ENCODE measurements around the gene BRIP1. TPM values are rescaled to one million over a fixed set of nuclear protein-coding genes. Genes with fewer than 3 reads are reported as not detected.

The BRIP1 gene
- total and polyA plus RNA-seq, 10 donors, result 0.41 to 3.7 (median 1.5) TPM

- no peak for DNase-seq
- H3K4me3 ChIP-seq, result no peak overlapping the region
- no peaks in the 10 kb centered on the region for H3K27me3 ChIP-seq (replicated peaks in 1 of 7)
- peaks cover 0 to 32% (median 0%) of the 10 kb centered on the region in 6 donors for H3K4me1 ChIP-seq
- intact Hi-C loops (cut with DNase I; ENCODE audit: low total_unique reads), result no loop called here
- no peak overlapping the region for H3K27ac ChIP-seq
- no peak for TF ChIP-seq CTCF (IDR thresholded peaks at IDR 0.05 in 8 of 11, conservative IDR thresholded peaks at IDR 0.05 in 3 of 11)
- no peak for TF ChIP-seq POLR2A (IDR thresholded peaks at IDR 0.05)
- TF ChIP-seq POLR2AphosphoS5 (IDR thresholded peaks at IDR 0.05), result no peak
- H3K9me3 ChIP-seq, result no peaks in the 10 kb centered on the region
- 62 to 89% (median 81%) methylated on average over 1 of the region's 1 CpG for WGBS, 5 donors
- no peaks in the 10 kb centered on the region for H3K36me3 ChIP-seq
Measured at GRCh38 chr17:61814485-61814884, 48.8 kb downstream of the BRIP1 start.

GRCh38 chr17:61813211-61813610 lies 50.1 kb downstream of the BRIP1 start:
- no peak for DNase-seq
- WGBS, 5 donors, result 48 to 70% (median 66%) methylated on average over 1 of the region's 1 CpG
- Histone ChIP-seq H3K36me3 (no peaks in the 10 kb centered on the region), H3K4me1 (peaks cover 0 to 32% (median 0%) of the 10 kb centered on the region in 6 donors), H3K9me3 (no peaks in the 10 kb centered on the region), H3K4me3 (no peak overlapping the region), H3K27ac (no peak overlapping the region), H3K27me3 (replicated peaks in 1 of 7) (no peaks in the 10 kb centered on the region)
- intact Hi-C loops (cut with DNase I; ENCODE audit: low total_unique reads), result no loop called here
- TF ChIP-seq CTCF (IDR thresholded peaks at IDR 0.05 in 8 of 11, conservative IDR thresholded peaks at IDR 0.05 in 3 of 11), result no peak
- TF ChIP-seq POLR2A (IDR thresholded peaks at IDR 0.05), result no peak
- TF ChIP-seq POLR2AphosphoS5 (IDR thresholded peaks at IDR 0.05), result no peak

- peaks cover 0 to 32% (median 0%) of the 10 kb centered on the region in 6 donors for H3K4me1 ChIP-seq
- H3K27ac ChIP-seq, result no peak overlapping the region
- H3K36me3 ChIP-seq, result no peaks in the 10 kb centered on the region
- 51 to 65% (median 55%) methylated on average over 2 of the region's 2 CpGs for WGBS, 5 donors
- no peak for TF ChIP-seq POLR2AphosphoS5 (IDR thresholded peaks at IDR 0.05)
- no peaks in the 10 kb centered on the region for H3K9me3 ChIP-seq
- intact Hi-C loops (cut with DNase I; ENCODE audit: low total_unique reads), result no loop called here
- no peak overlapping the region for H3K4me3 ChIP-seq
- no peaks in the 10 kb centered on the region for H3K27me3 ChIP-seq (replicated peaks in 1 of 7)
- no peak for DNase-seq
Measured at GRCh38 chr17:61812747-61813146, 50.6 kb downstream of the BRIP1 start.

GRCh38 chr17:61809816-61810392 lies 53.4 kb downstream of the BRIP1 start:
- Histone ChIP-seq H3K9me3 (no peaks in the 10 kb centered on the region), H3K36me3 (no peaks in the 10 kb centered on the region), H3K27ac (no peak overlapping the region), H3K4me3 (no peak overlapping the region), H3K27me3 (replicated peaks in 1 of 7) (no peaks in the 10 kb centered on the region), H3K4me1 (peaks cover 0 to 15% (median 0%) of the 10 kb centered on the region in 6 donors)
- no peak for DNase-seq
- intact Hi-C loops (cut with DNase I; ENCODE audit: low total_unique reads), result no loop called here
- 37 to 64% (median 55%) methylated on average over 2 of the region's 2 CpGs for WGBS, 5 donors
- TF ChIP-seq POLR2AphosphoS5 (IDR thresholded peaks at IDR 0.05) (no peak), CTCF (IDR thresholded peaks at IDR 0.05 in 8 of 11, conservative IDR thresholded peaks at IDR 0.05 in 3 of 11) (no peak), POLR2A (IDR thresholded peaks at IDR 0.05) (no peak)
